A549 (cell line): ENCODE results near the gene BLTP2. TPM values are rescaled to one million over a fixed set of nuclear protein-coding genes. Genes with fewer than 3 reads are reported as not detected.
A peak's percentile ranks its signal among the peaks of the same experiment; 100 is the strongest.

Experiments used
- ATAC-seq, 2 experiments: fragments of 200-7000 bp in 1 of 2; fragments of >200 bp in 1 of 2; cut with Nextera tagmentation in 1 of 2; cut with Tn5 transposase in 1 of 2; 3 replicates each; pipeline versions ENCODE4 v1.8.0 to v1.9.1; 2018 to 2020; ENCODE audit warnings: mild to moderate bottlenecking in 1 of 2, moderate library complexity in 1 of 2
- CTCF ChIA-PET: fragments of 300-600 bp; sonication (Branson Sonifier 250); formaldehyde crosslinking; extraction: SDS; loops from one replicate; lab custom pipeline; 2021; ENCODE audit warnings: antibody characterized with exemption, inconsistent platforms; lab: Yijun Ruan, JAX
- POLR2A ChIA-PET: fragments of 350-600 bp; formaldehyde crosslinking; extraction: SDS; loops from one replicate; lab custom pipeline; 2021; ENCODE audit warnings: antibody characterized with exemption, inconsistent platforms; lab: Yijun Ruan, JAX
- DNase-seq, 2 experiments: peaks; one replicate each; pipeline versions ENCODE4 v3.0.0 to v3.0.0-alpha.2; 2011 to 2016; ENCODE audit warnings: low read depth in 1 of 2, low spot score in 1 of 2
- FAIRE-seq: peaks from 2 replicates; lab custom pipeline; 2011; peaks lifted over from hg19 to GRCh38; lab: Jason Lieb, UNC
- H3K27ac ChIP-seq, 2 experiments: fragments of >200 bp; sonication (Bioruptor Twin); formaldehyde crosslinking; 3 replicates each; pipeline ENCODE4 v1.5.1; 2016 to 2017
- H3K4me1 ChIP-seq: fragments of >200 bp; sonication (Bioruptor Twin); formaldehyde crosslinking; 3 replicates; pipeline ENCODE4 v1.6.1; 2016
- H3K4me2 ChIP-seq: fragments of >200 bp; sonication (Bioruptor Twin); formaldehyde crosslinking; 3 replicates; pipeline ENCODE4 v1.6.1; 2016
- H3K4me3 ChIP-seq: fragments of >200 bp; sonication (Bioruptor Twin); formaldehyde crosslinking; 3 replicates; pipeline ENCODE4 v1.5.1; 2016
- H3K9me3 ChIP-seq: fragments of >200 bp; sonication (Bioruptor Twin); formaldehyde crosslinking; 3 replicates; pipeline ENCODE4 v1.6.1; 2016
- BCL3 ChIP-seq: fragments of >200 bp; sonication (Bioruptor Twin); formaldehyde crosslinking; IDR thresholded peaks from 3 replicates; pipeline ENCODE4 v1.6.1; 2016
- BHLHE40 ChIP-seq: IDR thresholded peaks from 2 replicates; pipeline ENCODE4 v1.6.1; 2012; ENCODE audit warnings: low read depth, low read length, inconsistent platforms
- CBX8 ChIP-seq: fragments of 200-600 bp; sonication (generic); IDR thresholded peaks from 2 replicates; pipeline ENCODE4 v1.6.1; 2016
- CHD2 ChIP-seq: fragments of 150-350 bp; IDR thresholded peaks from 2 replicates; pipeline ENCODE4 v1.6.1; 2014; ENCODE audit warnings: low read length; ENCODE audit not compliant: partially characterized antibody
- E2F6 ChIP-seq: IDR thresholded peaks from 2 replicates; pipeline ENCODE4 v1.6.1; 2012; ENCODE audit warnings: low read depth, borderline replicate concordance
- ESRRA ChIP-seq: fragments of 150-350 bp; IDR thresholded peaks from 2 replicates; pipeline ENCODE4 v1.6.1; 2014; ENCODE audit warnings: mild to moderate bottlenecking, low read length, borderline replicate concordance
- HOXA7 ChIP-seq: fragments of 250-450 bp; sonication (Bioruptor Pico); IDR thresholded peaks from 2 replicates; pipeline ENCODE4 v1.5.0; 2020; ENCODE audit warnings: mild to moderate bottlenecking, moderate library complexity
- JUNB ChIP-seq: fragments of >200 bp; sonication (Bioruptor Twin); formaldehyde crosslinking; IDR thresholded peaks from 2 replicates; pipeline ENCODE4 v1.6.1; 2016
- MAFK ChIP-seq: fragments of 450-650 bp; IDR thresholded peaks from 2 replicates; pipeline ENCODE4 v1.6.1; 2014; ENCODE audit not compliant: partially characterized antibody
- MAX ChIP-seq: IDR thresholded peaks from 2 replicates; pipeline ENCODE4 v1.6.1; 2012
- PBX3 ChIP-seq: IDR thresholded peaks from 2 replicates; pipeline ENCODE4 v1.6.1; 2012
- PHF8 ChIP-seq: fragments of 200-600 bp; sonication (generic); IDR thresholded peaks from 2 replicates; pipeline ENCODE4 v1.6.1; 2016; ENCODE audit warnings: low read depth, mild to moderate bottlenecking, antibody characterized with exemption, moderate library complexity, borderline replicate concordance
- POLR2A ChIP-seq: IDR thresholded peaks from 2 replicates; pipeline ENCODE4 v1.6.1; 2012; ENCODE audit warnings: mild to moderate bottlenecking, low read length
- POLR2AphosphoS2 ChIP-seq: conservative IDR thresholded peaks from 2 replicates; pipeline ENCODE4 v1.6.1; 2012; ENCODE audit warnings: low read length, improper control_type of control experiment, inconsistent platforms
- RAD21 ChIP-seq, 2 experiments: fragments of >200 bp in 1 of 2; sonication (Bioruptor Twin) in 1 of 2; formaldehyde crosslinking in 1 of 2; IDR thresholded peaks in 1 of 2; conservative IDR thresholded peaks in 1 of 2; 2 replicates in 1 of 2; 3 replicates in 1 of 2; pipeline ENCODE4 v1.6.1; 2012 to 2018; ENCODE audit warnings: inconsistent platforms in 1 of 2
- RARB ChIP-seq: fragments of 250-450 bp; sonication (Bioruptor Pico); IDR thresholded peaks from 2 replicates; pipeline ENCODE4 v1.8.0; 2021; ENCODE audit warnings: mild to moderate bottlenecking, moderate library complexity
- RNF2 ChIP-seq: fragments of 200-600 bp; sonication (generic); IDR thresholded peaks from 2 replicates; pipeline ENCODE4 v1.6.1; 2016; ENCODE audit warnings: low read depth, mild to moderate bottlenecking, antibody characterized with exemption, moderate library complexity, borderline replicate concordance
- SMC3 ChIP-seq: fragments of >200 bp; sonication (Bioruptor Twin); formaldehyde crosslinking; IDR thresholded peaks from 3 replicates; pipeline ENCODE4 v1.6.1; 2018; ENCODE audit warnings: inconsistent platforms
- TFCP2L1 ChIP-seq: fragments of 250-450 bp; sonication (Bioruptor Pico); IDR thresholded peaks from 2 replicates; pipeline ENCODE4 v1.5.0; 2021; ENCODE audit warnings: mild to moderate bottlenecking
- USF2 ChIP-seq: fragments of 450-650 bp; IDR thresholded peaks from 2 replicates; pipeline ENCODE4 v1.6.1; 2014; ENCODE audit warnings: antibody characterized with exemption
- ZC3H11A ChIP-seq: fragments of 450-650 bp; IDR thresholded peaks from 2 replicates; pipeline ENCODE4 v1.6.1; 2014; ENCODE audit warnings: antibody characterized with exemption, mild to moderate bottlenecking
- ZSCAN20 ChIP-seq: fragments of 250-450 bp; sonication (Bioruptor Pico); IDR thresholded peaks from 2 replicates; pipeline ENCODE4 v1.8.0; 2022; ENCODE audit warnings: mild to moderate bottlenecking, moderate library complexity
- WGBS: methylation state at CpG from one replicate; pipeline ENCODE4 v1.1.6; 2017; ENCODE audit errors: missing lambda C conversion rate; 5-methylcytosine and 5-hydroxymethylcytosine counted together
- polyA plus RNA-seq, 4 experiments: library from polyadenylated mRNA; depleted of rRNA in 3 of 4; stranded (reverse); fragments of >200 nt; fragmentation: RNase III in 1 of 4; extraction: RNeasy Plus Mini Kit Qiagen cat#74134 plus additional on column Dnase treatment in 1 of 4; gene quantifications; 2 replicates in 3 of 4; 3 replicates in 1 of 4; pipeline ENCODE4 v1.2.3, GENCODE V29; 2011 to 2017
- TF ChIP-seq, protein P1 (sequence below): fragments of >200 bp; sonication (Bioruptor Twin); formaldehyde crosslinking; IDR thresholded peaks from 3 replicates; pipeline ENCODE4 v1.5.1; 2016

BLTP2 gene
- polyA plus RNA-seq, 2 of the 4 experiments (the other 2 are of a cell fraction), result 81.1 to 150 TPM

- TF ChIP-seq RAD21 (conservative IDR thresholded peaks at IDR 0.05 in 1 of 2, IDR thresholded peaks at IDR 0.05 in 1 of 2), result peak; percentile 79 to 80
- TF ChIP-seq BHLHE40, result no peak
- TF ChIP-seq SMC3, result peak; percentile 34; the same call in 1 of the 3 replicates
- TF ChIP-seq, protein P1, sequence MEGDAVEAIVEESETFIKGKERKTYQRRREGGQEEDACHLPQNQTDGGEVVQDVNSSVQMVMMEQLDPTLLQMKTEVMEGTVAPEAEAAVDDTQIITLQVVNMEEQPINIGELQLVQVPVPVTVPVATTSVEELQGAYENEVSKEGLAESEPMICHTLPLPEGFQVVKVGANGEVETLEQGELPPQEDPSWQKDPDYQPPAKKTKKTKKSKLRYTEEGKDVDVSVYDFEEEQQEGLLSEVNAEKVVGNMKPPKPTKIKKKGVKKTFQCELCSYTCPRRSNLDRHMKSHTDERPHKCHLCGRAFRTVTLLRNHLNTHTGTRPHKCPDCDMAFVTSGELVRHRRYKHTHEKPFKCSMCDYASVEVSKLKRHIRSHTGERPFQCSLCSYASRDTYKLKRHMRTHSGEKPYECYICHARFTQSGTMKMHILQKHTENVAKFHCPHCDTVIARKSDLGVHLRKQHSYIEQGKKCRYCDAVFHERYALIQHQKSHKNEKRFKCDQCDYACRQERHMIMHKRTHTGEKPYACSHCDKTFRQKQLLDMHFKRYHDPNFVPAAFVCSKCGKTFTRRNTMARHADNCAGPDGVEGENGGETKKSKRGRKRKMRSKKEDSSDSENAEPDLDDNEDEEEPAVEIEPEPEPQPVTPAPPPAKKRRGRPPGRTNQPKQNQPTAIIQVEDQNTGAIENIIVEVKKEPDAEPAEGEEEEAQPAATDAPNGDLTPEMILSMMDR, result peak; percentile 58
- Histone ChIP-seq H3K4me3 (no peak overlapping the region), H3K4me1 (no peaks in the 10 kb centered on the region), H3K27ac (no peak overlapping the region), H3K9me3 (no peaks in the 10 kb centered on the region), H3K4me2 (no peak overlapping the region)
- FAIRE-seq, result peak; percentile 93
- 50% methylated on average over 3 of the region's 3 CpGs for WGBS
- CTCF ChIA-PET, result interaction anchor here (1.0 to 31.4 kb wide), 7 partner anchors 9 to 269 kb away, joined by 3 to 335 read pairs (median 4); partner anchors contain the start of genes BLTP2 and PROCA1
- POLR2A ChIA-PET, result no interaction called here
- DNase-seq, result peak; percentile 63 to 86
- ATAC-seq, result peak; percentile 81 to 87
These were observed 40.0 kb upstream of the BLTP2 start for GRCh38 chr17:28684963-28685362.

DNA sequence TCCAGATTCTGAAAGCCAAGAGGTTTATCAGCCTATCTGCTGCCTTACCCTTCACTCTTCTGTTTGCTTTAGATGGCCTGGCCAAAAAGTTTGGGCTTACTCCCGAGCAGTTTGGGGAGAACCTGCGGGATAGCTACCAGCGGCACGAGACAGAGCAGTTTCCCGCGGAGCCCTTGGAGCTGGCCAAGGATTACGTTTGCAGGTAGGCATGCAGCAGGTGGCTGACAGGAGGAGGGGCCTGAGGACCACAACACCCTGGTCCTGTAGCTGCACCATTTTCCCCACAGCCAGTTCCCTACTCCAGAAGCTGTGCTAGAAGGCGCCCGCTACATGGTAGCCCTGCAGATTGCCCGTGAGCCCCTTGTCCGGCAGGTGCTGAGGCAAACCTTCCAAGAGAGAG, 37.7 kb upstream of the BLTP2 start:
- ATAC-seq, result no peak
- no peaks in the 10 kb centered on the region for H3K9me3 ChIP-seq
- H3K27ac ChIP-seq, result no peak overlapping the region
- H3K4me3 ChIP-seq, result no peak overlapping the region
- no peak for FAIRE-seq
- TF ChIP-seq CHD2 (no peak), HOXA7 (CRISPR knock-in tag) (no peak), MAFK (no peak), POLR2A (no peak), POLR2AphosphoS2 (no peak), PHF8 (no peak), BCL3 (no peak), MAX (no peak), E2F6 (no peak), RNF2 (no peak), ESRRA (no peak), CBX8 (no peak), PBX3 (no peak), RAD21 (conservative IDR thresholded peaks at IDR 0.05 in 1 of 2, IDR thresholded peaks at IDR 0.05 in 1 of 2) (no peak), USF2 (no peak), ZC3H11A (no peak), TFCP2L1 (CRISPR knock-in tag) (no peak), JUNB (no peak), RARB (no peak), ZSCAN20 (CRISPR knock-in tag) (no peak)
- no peak overlapping the region for H3K4me2 ChIP-seq
- CTCF ChIA-PET, result interaction anchor here (0.7 to 31.4 kb wide), 9 partner anchors 11 to 187 kb away, joined by 3 to 335 read pairs (median 3); partner anchors contain the start of genes BLTP2 and PROCA1
- H3K4me1 ChIP-seq, result no peaks in the 10 kb centered on the region
- POLR2A ChIA-PET, result no interaction called here
- DNase-seq, result no peak
- 94% methylated on average over 11 of the region's 11 CpGs for WGBS
